Cardiac atrium fibroblast (primary cell): ENCODE data around the gene TBC1D26. TPM values are rescaled to one million over a fixed set of nuclear protein-coding genes. Genes with fewer than 3 reads are reported as not detected.

Experiments used
- total RNA-seq: library from RNA; depleted of rRNA; stranded (reverse); fragments of >200 nt; gene quantifications from 2 replicates; pipeline ENCODE4 v1.2.3, GENCODE V29; 2015

Gene TBC1D26
- total RNA-seq, result not detected in 2 replicates

GRCh38 chr17:15731900-15732299, at the start of gene TBC1D26:
TBC1D26 (plus strand) TSS chr17:15732283; CDS start chr17:15735349, 3,066 bp downstream.

DNA sequence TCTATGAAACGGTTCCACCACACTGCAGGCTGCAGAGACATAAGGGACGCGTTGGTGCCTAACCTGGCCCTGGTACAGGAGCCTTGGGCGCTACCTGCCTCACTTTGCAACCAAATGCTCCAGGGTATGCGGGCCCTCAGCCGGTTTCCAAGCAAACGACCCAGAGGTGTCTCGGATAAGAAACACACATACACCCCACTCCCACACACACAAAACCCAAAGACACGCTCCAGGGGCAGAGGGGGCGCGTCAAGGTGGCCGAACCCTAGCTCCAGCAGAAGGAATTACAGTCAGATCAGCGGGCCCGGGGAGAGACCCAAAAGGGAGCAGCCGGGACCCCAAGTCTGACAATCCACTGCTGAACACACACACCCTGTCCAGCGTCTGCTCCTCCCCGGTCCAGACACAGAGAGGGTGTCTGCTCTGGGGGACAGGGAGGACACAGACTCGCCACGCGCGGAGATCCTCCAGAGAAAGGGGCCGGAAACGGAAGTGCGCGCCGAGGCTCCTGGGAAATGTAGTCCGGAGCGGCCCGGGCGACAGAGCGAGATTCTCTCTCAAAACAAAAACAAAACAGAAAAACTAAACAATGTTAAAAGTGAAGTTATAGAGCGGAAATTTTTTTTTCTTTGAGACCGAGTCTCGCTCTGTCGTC, 48.1 kb upstream of the TBC1D26 start, which contains the start of gene TRIM16:
TSS of gene TRIM16 (minus strand) at position 488 of the 655 bp plus-strand sequence. CDS start 32,702 bp downstream, outside the sequence.

DNA sequence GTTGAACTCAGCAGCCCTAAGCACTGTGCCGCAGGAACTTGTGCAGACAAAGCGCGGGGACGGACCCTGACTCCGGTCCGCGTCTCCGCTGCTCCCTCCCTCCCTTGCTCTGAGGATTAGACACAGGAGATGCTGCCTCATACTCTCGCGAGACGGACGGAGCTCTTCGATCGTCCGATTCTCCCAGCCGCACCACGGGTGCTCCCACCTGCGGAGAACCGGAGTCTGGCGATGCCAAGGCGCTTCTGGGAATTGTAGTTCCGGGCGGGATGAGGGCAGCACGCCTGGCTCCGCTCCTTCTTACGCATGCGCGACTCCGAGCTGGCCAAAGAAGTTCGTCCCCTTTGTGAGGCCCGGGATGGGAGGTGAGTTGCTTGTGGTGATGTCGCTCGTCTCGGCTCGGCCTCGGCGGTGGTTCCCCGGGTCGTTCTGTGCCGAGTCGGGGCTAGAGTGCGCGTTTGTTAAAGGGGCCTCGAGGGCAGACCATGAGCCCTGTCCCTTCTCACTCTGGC, 32.6 kb upstream of the TBC1D26 start, which contains the start of gene ZNF286A:
TSS of gene ZNF286A (plus strand) at position 340 of the 512 bp plus-strand sequence. CDS start 578 bp downstream, outside the sequence.

Other genes with a start within 250 kb of the TBC1D26 start
- gene TVP23C, start 168.8 kb upstream of the TBC1D26 start, total RNA-seq, result 4.9 and 11.5 TPM in 2 replicates
- gene FBXW10B, start 112.6 kb upstream of the TBC1D26 start, total RNA-seq, result not detected in 2 replicates
- gene TRIM16, start 48.0 kb upstream of the TBC1D26 start, total RNA-seq, result 26.0 and 82.1 TPM in 2 replicates
- gene ZNF286A, start 32.5 kb upstream of the TBC1D26 start, total RNA-seq, result 20.7 and 21.5 TPM in 2 replicates
- gene ADORA2B, start 212.8 kb downstream of the TBC1D26 start, total RNA-seq, result 157 and 170 TPM in 2 replicates